ENCODE results near the gene OBSL1. TPM values are rescaled to one million over a fixed set of nuclear protein-coding genes. Genes with fewer than 3 reads are reported as not detected.

Gene OBSL1
- total RNA-seq, 3 donors from 2014 or later (not counting 1 experiment from before 2014, with no cell fraction given): 0.07 to 8.8 (median 0.32) TPM

DNA sequence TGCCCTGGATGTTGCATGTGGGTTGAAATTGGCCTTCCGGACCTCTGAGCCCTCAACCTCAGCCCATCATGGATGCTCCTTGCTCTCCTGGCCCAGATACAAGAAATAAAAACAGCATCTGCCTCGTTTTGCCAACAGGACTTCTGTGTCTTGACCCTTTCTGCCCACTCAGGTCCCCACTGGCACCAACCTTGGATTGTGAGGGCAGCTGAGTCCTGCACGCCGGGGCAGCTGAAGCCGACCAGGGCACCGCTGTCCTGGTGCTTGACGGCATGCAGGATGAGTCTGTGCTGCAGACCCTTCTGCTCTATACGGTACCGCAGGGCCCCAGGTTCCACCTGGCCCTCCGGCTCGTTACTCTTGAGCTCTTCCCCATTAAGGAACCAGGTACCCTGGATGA, 4.7 kb downstream of the OBSL1 start:
- peaks cover 6% of the 10 kb centered on the region for H3K4me1 ChIP-seq (ENCODE audit: control insufficient read depth, insufficient read depth, low read length)
- no peak overlapping the region for H3K4me3 ChIP-seq (ENCODE audit: low read length)
- no peaks in the 10 kb centered on the region for H3K9me3 ChIP-seq (ENCODE audit: control insufficient read depth, insufficient read depth, low read length)
- WGBS (ENCODE audit: insufficient coverage): 85% methylated on average over 11 of the region's 11 CpGs
- TF ChIP-seq, protein P1, sequence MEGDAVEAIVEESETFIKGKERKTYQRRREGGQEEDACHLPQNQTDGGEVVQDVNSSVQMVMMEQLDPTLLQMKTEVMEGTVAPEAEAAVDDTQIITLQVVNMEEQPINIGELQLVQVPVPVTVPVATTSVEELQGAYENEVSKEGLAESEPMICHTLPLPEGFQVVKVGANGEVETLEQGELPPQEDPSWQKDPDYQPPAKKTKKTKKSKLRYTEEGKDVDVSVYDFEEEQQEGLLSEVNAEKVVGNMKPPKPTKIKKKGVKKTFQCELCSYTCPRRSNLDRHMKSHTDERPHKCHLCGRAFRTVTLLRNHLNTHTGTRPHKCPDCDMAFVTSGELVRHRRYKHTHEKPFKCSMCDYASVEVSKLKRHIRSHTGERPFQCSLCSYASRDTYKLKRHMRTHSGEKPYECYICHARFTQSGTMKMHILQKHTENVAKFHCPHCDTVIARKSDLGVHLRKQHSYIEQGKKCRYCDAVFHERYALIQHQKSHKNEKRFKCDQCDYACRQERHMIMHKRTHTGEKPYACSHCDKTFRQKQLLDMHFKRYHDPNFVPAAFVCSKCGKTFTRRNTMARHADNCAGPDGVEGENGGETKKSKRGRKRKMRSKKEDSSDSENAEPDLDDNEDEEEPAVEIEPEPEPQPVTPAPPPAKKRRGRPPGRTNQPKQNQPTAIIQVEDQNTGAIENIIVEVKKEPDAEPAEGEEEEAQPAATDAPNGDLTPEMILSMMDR (IDR thresholded peaks at IDR 0.05): no peak
- H3K4me1 Mint-ChIP-seq: no peaks in the 10 kb centered on the region
- H3K9me3 Mint-ChIP-seq: no peaks in the 10 kb centered on the region
- no peak overlapping the region for H3K4me3 Mint-ChIP-seq
- peaks cover 9% of the 10 kb centered on the region for H3K27me3 ChIP-seq (ENCODE audit: control insufficient read depth, insufficient read depth, low read length)
- H3K27ac ChIP-seq (ENCODE audit: low read length): no peak overlapping the region
- peaks cover 25 to 34% of the 10 kb centered on the region in 2 donors for H3K27me3 Mint-ChIP-seq (ENCODE audit: low read depth in 2 of 2)
- ATAC-seq (no peak), DNase-seq (no peak)
- H3K27ac Mint-ChIP-seq: no peak overlapping the region
- H3K36me3 ChIP-seq (ENCODE audit: control insufficient read depth, insufficient read depth, low read length): no peaks in the 10 kb centered on the region
- no peaks in the 10 kb centered on the region for H3K36me3 Mint-ChIP-seq
- intact Hi-C loops (cut with micrococcal nuclease): no loop called here

GRCh38 chr2:219565130-219566080, 5.9 kb downstream of the OBSL1 start:
- no peaks in the 10 kb centered on the region for H3K36me3 Mint-ChIP-seq
- intact Hi-C loops (cut with micrococcal nuclease): no loop called here
- H3K4me1 Mint-ChIP-seq: no peaks in the 10 kb centered on the region
- H3K27me3 Mint-ChIP-seq (ENCODE audit: low read depth in 2 of 2): peaks cover 24 to 32% of the 10 kb centered on the region in 2 donors
- WGBS (ENCODE audit: insufficient coverage): 91% methylated on average over 21 of the region's 21 CpGs
- no peak overlapping the region for H3K4me3 Mint-ChIP-seq
- no peak overlapping the region for H3K27ac Mint-ChIP-seq
- Histone ChIP-seq H3K36me3 (ENCODE audit: control insufficient read depth, insufficient read depth, low read length) (no peaks in the 10 kb centered on the region), H3K4me3 (ENCODE audit: low read length) (no peak overlapping the region), H3K9me3 (ENCODE audit: control insufficient read depth, insufficient read depth, low read length) (no peaks in the 10 kb centered on the region), H3K4me1 (ENCODE audit: control insufficient read depth, insufficient read depth, low read length) (no peaks in the 10 kb centered on the region), H3K27me3 (ENCODE audit: control insufficient read depth, insufficient read depth, low read length) (peaks cover 8% of the 10 kb centered on the region), H3K27ac (ENCODE audit: low read length) (no peak overlapping the region)
- TF ChIP-seq, protein P1 (IDR thresholded peaks at IDR 0.05): no peak
- DNase-seq (no peak), ATAC-seq (no peak)
- H3K9me3 Mint-ChIP-seq: no peaks in the 10 kb centered on the region

DNA sequence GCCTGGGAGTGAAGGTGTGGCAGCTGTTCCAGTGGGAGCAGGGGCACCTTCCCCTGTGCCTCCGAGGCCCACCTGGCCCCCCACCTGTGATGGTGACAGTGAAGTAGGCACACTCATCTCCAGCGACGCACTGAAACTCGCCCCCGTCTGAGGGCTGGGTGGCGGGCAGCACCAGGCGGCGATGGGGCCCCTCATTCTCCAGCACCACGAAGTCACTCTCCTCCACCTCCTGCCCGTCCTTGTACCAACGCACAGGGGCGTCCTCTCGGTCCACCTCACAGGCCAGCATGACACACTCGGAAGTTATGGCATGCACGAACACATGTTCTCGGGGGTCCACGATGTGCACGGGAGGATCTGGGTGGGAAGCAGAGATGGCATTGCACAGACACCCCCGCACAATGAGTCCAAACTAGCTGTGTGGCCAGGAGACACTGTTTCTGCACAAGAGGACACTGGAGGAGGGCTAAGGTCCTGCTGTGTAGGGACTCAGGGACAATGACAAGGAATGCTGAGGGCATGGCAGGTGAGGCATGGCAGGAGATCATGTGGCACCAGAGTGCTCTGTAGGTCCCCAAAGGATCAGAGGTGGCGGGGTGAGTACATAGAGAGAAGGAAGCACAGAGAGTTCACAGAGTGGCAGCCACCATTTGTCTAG, 7.9 kb downstream of the OBSL1 start:
- no peak overlapping the region for H3K27ac Mint-ChIP-seq
- no peaks in the 10 kb centered on the region for H3K27me3 ChIP-seq (ENCODE audit: control insufficient read depth, insufficient read depth, low read length)
- no peaks in the 10 kb centered on the region for H3K4me1 Mint-ChIP-seq
- no peaks in the 10 kb centered on the region for H3K36me3 Mint-ChIP-seq
- H3K27ac ChIP-seq (ENCODE audit: low read length): no peak overlapping the region
- no peak overlapping the region for H3K4me3 ChIP-seq (ENCODE audit: low read length)
- intact Hi-C loops (cut with micrococcal nuclease): no loop called here
- TF ChIP-seq, protein P1 (IDR thresholded peaks at IDR 0.05): no peak
- no peak for DNase-seq
- H3K4me1 ChIP-seq (ENCODE audit: control insufficient read depth, insufficient read depth, low read length): no peaks in the 10 kb centered on the region
- ATAC-seq: no peak
- H3K36me3 ChIP-seq (ENCODE audit: control insufficient read depth, insufficient read depth, low read length): no peaks in the 10 kb centered on the region
- H3K4me3 Mint-ChIP-seq: no peak overlapping the region
- peaks cover 20 to 24% of the 10 kb centered on the region in 2 donors for H3K27me3 Mint-ChIP-seq (ENCODE audit: low read depth in 2 of 2)
- WGBS (ENCODE audit: insufficient coverage): 87% methylated on average over 20 of the region's 20 CpGs
- H3K9me3 Mint-ChIP-seq: no peaks in the 10 kb centered on the region
- no peaks in the 10 kb centered on the region for H3K9me3 ChIP-seq (ENCODE audit: control insufficient read depth, insufficient read depth, low read length)
